GM23248 (cell line): ENCODE data around the gene NGDN.

Source experiments
- EZH2 ChIP-seq: fragments of 200-600 bp; sonication (generic); IDR thresholded peaks from 2 replicates; pipeline ENCODE4 v1.6.1; 2018; ENCODE audit warnings: antibody characterized with exemption, mild to moderate bottlenecking; ENCODE audit not compliant: insufficient read depth, poor library complexity, severe bottlenecking
- EZH2phosphoT487 ChIP-seq: fragments of 200-600 bp; sonication (generic); IDR thresholded peaks from 2 replicates; pipeline ENCODE4 v1.6.1; 2018; ENCODE audit warnings: antibody characterized with exemption, moderate library complexity, mild to moderate bottlenecking, low read depth; ENCODE audit not compliant: insufficient read depth

DNA sequence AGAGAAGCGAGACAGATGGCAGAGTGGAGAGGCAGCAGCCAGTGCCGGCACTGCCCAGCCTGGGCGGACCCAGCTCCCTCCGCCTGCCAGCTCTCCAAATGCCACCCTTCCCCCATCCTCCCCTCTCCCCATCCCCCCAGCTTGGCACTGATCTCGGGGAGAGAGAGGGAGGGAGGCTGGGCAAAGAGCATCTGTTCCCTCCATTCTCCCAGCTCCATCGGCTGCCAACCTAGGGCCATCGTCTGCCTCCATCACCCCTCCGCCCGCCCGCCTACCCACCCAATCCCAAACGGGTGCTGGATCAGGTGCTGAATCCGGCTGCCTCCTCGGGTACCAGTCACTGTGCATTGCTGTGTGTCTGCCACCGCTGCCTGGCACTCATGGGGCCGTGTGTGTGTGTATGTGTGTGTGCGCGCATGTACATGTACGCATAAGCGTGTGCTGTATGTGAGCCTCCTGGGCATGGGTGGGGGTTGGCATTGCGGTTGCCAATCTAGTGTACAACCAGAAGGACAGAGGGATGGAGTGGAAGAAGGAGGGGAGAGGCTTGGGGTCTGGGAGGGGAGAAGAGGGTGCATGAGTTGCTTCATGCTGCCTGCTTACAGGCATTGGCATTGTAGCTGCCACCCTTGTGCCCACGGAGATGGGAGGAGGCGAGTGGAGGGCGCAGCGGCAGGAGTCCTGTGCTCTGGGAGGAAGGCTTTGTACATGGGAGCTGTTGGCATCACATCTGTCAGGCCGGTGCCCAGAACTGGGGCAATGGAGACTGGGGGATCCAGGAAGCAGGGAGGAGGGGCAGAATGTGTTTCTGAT lies 43.7 kb downstream of the NGDN start:
- no peak for TF ChIP-seq EZH2phosphoT487
- TF ChIP-seq EZH2: no peak
